ENCODE data around the gene TRPV6.

GRCh38 chr7:142919656-142920055 lies 34.1 kb upstream of the TRPV6 start:
- TF ChIP-seq CTCF (conservative IDR thresholded peaks at IDR 0.05; ENCODE audit: low read depth in 2 of 2) (no peak), EZH2 (IDR thresholded peaks at IDR 0.05; ENCODE audit: low read depth, unreplicated experiment) (no peak), JUNB (IDR thresholded peaks at IDR 0.05; ENCODE audit: unreplicated experiment) (no peak), POLR2AphosphoS5 (IDR thresholded peaks at IDR 0.05; ENCODE audit: low read depth) (no peak), STAT1 (IDR thresholded peaks at IDR 0.05; ENCODE audit: unreplicated experiment) (no peak), NANOG (IDR thresholded peaks at IDR 0.05; ENCODE audit: borderline replicate concordance) (no peak), CREB1 (CRISPR knock-in tag; IDR thresholded peaks at IDR 0.05; ENCODE audit: low read depth) (no peak), EZH2phosphoT487 (IDR thresholded peaks at IDR 0.05; ENCODE audit: unreplicated experiment) (no peak), REST (IDR thresholded peaks at IDR 0.05; ENCODE audit: unreplicated experiment) (no peak), ZNF331 (CRISPR knock-in tag; IDR thresholded peaks at IDR 0.05; ENCODE audit: low read depth) (no peak), ETS1 (IDR thresholded peaks at IDR 0.05) (no peak)

All from GM23338 (cell line).